ENCODE results near the gene RBM11. TPM values are rescaled to one million over a fixed set of nuclear protein-coding genes. Genes with fewer than 3 reads are reported as not detected.

The RBM11 gene
- total and polyA plus RNA-seq, 2 donors (not counting 3 experiments of a cell fraction or from before 2014, with no cell fraction given), result not detected

GRCh38 chr21:14270631-14271030 lies 54.7 kb downstream of the RBM11 start:
- Histone ChIP-seq H3K27ac (ENCODE audit: insufficient read depth, low read depth, low read length) (no peak overlapping the region), H3K27me3 (ENCODE audit: control insufficient read depth in 2 of 2, insufficient read depth in 2 of 2, low read length in 2 of 2) (peaks cover 6 to 8% of the 10 kb centered on the region in 2 experiments), H3K4me2 (ENCODE audit: insufficient read depth, low read length) (no peak overlapping the region), H3K79me2 (ENCODE audit: control insufficient read depth, insufficient read depth, low read length) (no peaks in the 10 kb centered on the region), H3K9me3 (replicated peaks; ENCODE audit: control insufficient read depth, insufficient read depth, low read length) (no peaks in the 10 kb centered on the region), H3K9ac (replicated peaks; ENCODE audit: extremely low read depth, insufficient read depth, low read length) (no peak overlapping the region), H2AFZ (ENCODE audit: low read depth, low read length) (no peak overlapping the region), H3K9me1 (replicated peaks; ENCODE audit: control insufficient read depth, extremely low read depth, insufficient read depth, low read length) (no peaks in the 10 kb centered on the region), H3K4me3 (replicated peaks in 1 of 3; ENCODE audit: insufficient read depth in 1 of 3, low read depth in 1 of 3, low read length in 3 of 3) (no peak overlapping the region), H3K4me1 (ENCODE audit: control insufficient read depth, extremely low read depth, insufficient read depth, low read length) (no peaks in the 10 kb centered on the region), H3K36me3 (ENCODE audit: control insufficient read depth in 2 of 2, extremely low read depth in 1 of 2, insufficient read depth in 2 of 2, low read length in 2 of 2) (no peaks in the 10 kb centered on the region), H4K20me1 (replicated peaks; ENCODE audit: control insufficient read depth, extremely low read depth, insufficient read depth, low read length) (no peaks in the 10 kb centered on the region)
- no peak for TF ChIP-seq CTCF (IDR thresholded peaks at IDR 0.05; ENCODE audit: extremely low read depth in 1 of 2, insufficient read depth in 1 of 2, low read depth in 1 of 2, low read length in 2 of 2)
- no peak for TF ChIP-seq GATA2 (IDR thresholded peaks at IDR 0.05; ENCODE audit: insufficient read depth, insufficient read length, low read depth, low read length)
- no peak for TF ChIP-seq MYC (IDR thresholded peaks at IDR 0.05; ENCODE audit: low read depth, low read length)
- TF ChIP-seq EZH2 (IDR thresholded peaks at IDR 0.05; ENCODE audit: borderline replicate concordance, low read depth, low read length, severe bottlenecking), result no peak
- no peak for TF ChIP-seq POLR2AphosphoS5 (IDR thresholded peaks at IDR 0.05; ENCODE audit: insufficient read depth, low read depth, low read length)
- TF ChIP-seq, protein P1, sequence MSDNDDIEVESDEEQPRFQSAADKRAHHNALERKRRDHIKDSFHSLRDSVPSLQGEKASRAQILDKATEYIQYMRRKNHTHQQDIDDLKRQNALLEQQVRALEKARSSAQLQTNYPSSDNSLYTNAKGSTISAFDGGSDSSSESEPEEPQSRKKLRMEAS (IDR thresholded peaks at IDR 0.05; ENCODE audit: insufficient read depth, insufficient read length), result no peak
- no peak for TF ChIP-seq JUN (IDR thresholded peaks at IDR 0.05; ENCODE audit: borderline replicate concordance, insufficient read depth, insufficient read length, low read depth)
- TF ChIP-seq FOS (IDR thresholded peaks at IDR 0.05; ENCODE audit: borderline replicate concordance, insufficient read depth, low read length), result no peak
- no peak for TF ChIP-seq POLR2A (IDR thresholded peaks at IDR 0.05; ENCODE audit: low read depth, low read length)
- no TSS peak for BruUV-seq (replicated peaks)
- intact Hi-C loops (cut with micrococcal nuclease), result no loop called here
- dilution Hi-C loops (cut with MboI; ENCODE audit: extremely low pct_ligation_motif_present, low sequenced_read_pairs), result no loop called here
- ChIA-PET CTCF (no interaction called here), POLR2A (no interaction called here)
- no peak for DNase-seq (ENCODE audit: low read depth, low spot score)
- no peak for FAIRE-seq
